ENCODE results near the gene PNMA8A.

The PNMA8A gene

GRCh38 chr19:46508206-46508605 is 36.8 kb upstream of the PNMA8A start:
- no peak overlapping the region for H3K27ac ChIP-seq (ENCODE audit: low read length)
- no peak overlapping the region for H3K4me3 ChIP-seq (ENCODE audit: low read length)
- H3K4me2 ChIP-seq (ENCODE audit: low read length) = no peak overlapping the region
- H3K27me3 ChIP-seq (ENCODE audit: low read depth, low read length) = peaks cover 9% of the 10 kb centered on the region
- H3K4me1 ChIP-seq (ENCODE audit: low read length) = peaks cover under 1% of the 10 kb centered on the region; the same call in 1 of the 2 replicates
- no peaks in the 10 kb centered on the region for H4K20me1 ChIP-seq (ENCODE audit: insufficient read depth, low read length)
- no peaks in the 10 kb centered on the region for H3K9me3 ChIP-seq (ENCODE audit: insufficient read depth, low read length)
- H2AFZ ChIP-seq (ENCODE audit: low read depth, low read length) = no peak overlapping the region
- H3K79me2 ChIP-seq (ENCODE audit: low read length) = no peaks in the 10 kb centered on the region
- no peaks in the 10 kb centered on the region for H3K36me3 ChIP-seq (replicated peaks; ENCODE audit: low read depth, low read length)
- no peak overlapping the region for H3K9ac ChIP-seq (ENCODE audit: low read length)
- TF ChIP-seq CTCF (IDR thresholded peaks at IDR 0.05; ENCODE audit: low read depth, low read length) = no peak
- TF ChIP-seq EZH2phosphoT487 (IDR thresholded peaks at IDR 0.05; ENCODE audit: low read depth) = no peak

GRCh38 chr19:46503848-46504453 is 32.6 kb upstream of the PNMA8A start:
- H3K36me3 ChIP-seq (replicated peaks; ENCODE audit: low read depth, low read length) = no peaks in the 10 kb centered on the region
- H3K27me3 ChIP-seq (ENCODE audit: low read depth, low read length) = peaks cover 23% of the 10 kb centered on the region
- H2AFZ ChIP-seq (ENCODE audit: low read depth, low read length) = no peak overlapping the region
- H4K20me1 ChIP-seq (ENCODE audit: insufficient read depth, low read length) = no peaks in the 10 kb centered on the region
- H3K4me1 ChIP-seq (ENCODE audit: low read length) = no peaks in the 10 kb centered on the region
- no peaks in the 10 kb centered on the region for H3K79me2 ChIP-seq (ENCODE audit: low read length)
- no peak overlapping the region for H3K4me2 ChIP-seq (ENCODE audit: low read length)
- H3K27ac ChIP-seq (ENCODE audit: low read length) = no peak overlapping the region
- H3K9ac ChIP-seq (ENCODE audit: low read length) = no peak overlapping the region
- H3K4me3 ChIP-seq (ENCODE audit: low read length) = no peak overlapping the region
- TF ChIP-seq CTCF (IDR thresholded peaks at IDR 0.05; ENCODE audit: low read depth, low read length) = no peak
- no peak for TF ChIP-seq EZH2phosphoT487 (IDR thresholded peaks at IDR 0.05; ENCODE audit: low read depth)
- H3K9me3 ChIP-seq (ENCODE audit: insufficient read depth, low read length) = no peaks in the 10 kb centered on the region

- H3K9ac ChIP-seq (ENCODE audit: low read length) = no peak overlapping the region
- H3K27me3 ChIP-seq (ENCODE audit: low read depth, low read length) = peaks cover 23% of the 10 kb centered on the region
- no peaks in the 10 kb centered on the region for H3K79me2 ChIP-seq (ENCODE audit: low read length)
- H2AFZ ChIP-seq (ENCODE audit: low read depth, low read length) = no peak overlapping the region
- no peak for TF ChIP-seq EZH2phosphoT487 (IDR thresholded peaks at IDR 0.05; ENCODE audit: low read depth)
- no peak for TF ChIP-seq CTCF (IDR thresholded peaks at IDR 0.05; ENCODE audit: low read depth, low read length)
- H3K4me2 ChIP-seq (ENCODE audit: low read length) = no peak overlapping the region
- no peaks in the 10 kb centered on the region for H3K9me3 ChIP-seq (ENCODE audit: insufficient read depth, low read length)
- no peaks in the 10 kb centered on the region for H3K36me3 ChIP-seq (replicated peaks; ENCODE audit: low read depth, low read length)
- no peaks in the 10 kb centered on the region for H4K20me1 ChIP-seq (ENCODE audit: insufficient read depth, low read length)
- H3K4me1 ChIP-seq (ENCODE audit: low read length) = no peaks in the 10 kb centered on the region
- no peak overlapping the region for H3K4me3 ChIP-seq (ENCODE audit: low read length)
- no peak overlapping the region for H3K27ac ChIP-seq (ENCODE audit: low read length)
Measured at GRCh38 chr19:46502891-46503290, 31.5 kb upstream of the PNMA8A start.

- no peak overlapping the region for H3K9ac ChIP-seq (ENCODE audit: low read length)
- no peaks in the 10 kb centered on the region for H3K4me1 ChIP-seq (ENCODE audit: low read length)
- H2AFZ ChIP-seq (ENCODE audit: low read depth, low read length) = no peak overlapping the region
- no peak overlapping the region for H3K4me2 ChIP-seq (ENCODE audit: low read length)
- H3K4me3 ChIP-seq (ENCODE audit: low read length) = no peak overlapping the region
- H3K27me3 ChIP-seq (ENCODE audit: low read depth, low read length) = peaks cover 21% of the 10 kb centered on the region
- H3K36me3 ChIP-seq (replicated peaks; ENCODE audit: low read depth, low read length) = no peaks in the 10 kb centered on the region
- no peak overlapping the region for H3K27ac ChIP-seq (ENCODE audit: low read length)
- no peaks in the 10 kb centered on the region for H3K9me3 ChIP-seq (ENCODE audit: insufficient read depth, low read length)
- H3K79me2 ChIP-seq (ENCODE audit: low read length) = no peaks in the 10 kb centered on the region
- no peaks in the 10 kb centered on the region for H4K20me1 ChIP-seq (ENCODE audit: insufficient read depth, low read length)
- TF ChIP-seq CTCF (IDR thresholded peaks at IDR 0.05; ENCODE audit: low read depth, low read length) (no peak), EZH2phosphoT487 (IDR thresholded peaks at IDR 0.05; ENCODE audit: low read depth) (no peak)
Measured at GRCh38 chr19:46499692-46500091, 28.3 kb upstream of the PNMA8A start.

Measured in OCI-LY3 (cell line).